HFFc6 (cell line): Measurements from ENCODE around the gene NTNG2. TPM values are rescaled to one million over a fixed set of nuclear protein-coding genes. Genes with fewer than 3 reads are reported as not detected.

Experiments used
- DNase-seq: peaks from one replicate; pipeline ENCODE4 v3.0.0-alpha.2; 2018
- H3K27ac Mint-ChIP-seq: 2 replicates; pipeline ENCODE4 v1.8.0; 2020; ENCODE audit warnings: mild to moderate bottlenecking, mixed read lengths
- H3K27me3 Mint-ChIP-seq: 2 replicates; pipeline ENCODE4 v1.8.0; 2021; ENCODE audit warnings: mild to moderate bottlenecking, moderate library complexity, mixed read lengths; ENCODE audit not compliant: insufficient read depth
- H3K36me3 Mint-ChIP-seq: 2 replicates; pipeline ENCODE4 v1.8.0; 2021; ENCODE audit warnings: low read depth, mixed read lengths
- H3K4me1 Mint-ChIP-seq: 2 replicates; pipeline ENCODE4 v1.8.0; 2020; ENCODE audit warnings: low read depth, mixed read lengths
- H3K4me3 Mint-ChIP-seq: 2 replicates; pipeline ENCODE4 v1.8.0; 2020; ENCODE audit warnings: mild to moderate bottlenecking, moderate library complexity, mixed read lengths
- H3K9me3 Mint-ChIP-seq: 2 replicates; pipeline ENCODE4 v1.8.0; 2020; ENCODE audit warnings: mild to moderate bottlenecking, mixed read lengths
- CTCF ChIP-seq: fragments of 200-600 bp; sonication (generic); IDR thresholded peaks from 2 replicates; pipeline ENCODE4 v1.5.0; 2021; ENCODE audit warnings: antibody characterized with exemption, mild to moderate bottlenecking
- long read RNA-seq: library from polyadenylated mRNA; unstranded; transcript quantifications from one replicate; pipeline ENCODE4 v2.0.0, GENCODE V29; 2019
- total RNA-seq, 6 experiments: library from RNA; stranded (reverse); fragmentation: NEBNext Ultra II Directional; extraction: Animal tissue kit (Norgen Biotek cat#: 25700); gene quantifications; 2 replicates in 1 of 6; 3 replicates in 5 of 6; pipeline ENCODE4 v1.2.3, GENCODE V29; 2021

Gene NTNG2
- total RNA-seq, result under 1 TPM; 0.41 to 0.82 (median 0.51) TPM
- long read RNA-seq, result 0 reads

GRCh38 chr9:132161743-132162184 is at the start of gene NTNG2:
NTNG2 (plus strand) TSS chr9:132162058; CDS start chr9:132166832, 4,774 bp downstream.
- no peak for TF ChIP-seq CTCF
- no peak for DNase-seq
- Mint-ChIP-seq H3K4me1 (peaks cover 12% of the 10 kb centered on the region), H3K4me3 (peak within 1 kb of the TSS; percentile 92), H3K36me3 (0 out of 2 replicates have a peak, but pooled peaks cover 4% of the 10 kb centered on the region), H3K9me3 (no peaks in the 10 kb centered on the region), H3K27me3 (peaks cover 50% of the 10 kb centered on the region), H3K27ac (peak within 1 kb of the TSS; percentile 28; the same call in 1 of the 2 replicates)

GRCh38 chr9:132114102-132114707 is 47.7 kb upstream of the NTNG2 start:
- peaks cover 40% of the 10 kb centered on the region for H3K27me3 Mint-ChIP-seq
- no peaks in the 10 kb centered on the region for H3K9me3 Mint-ChIP-seq
- H3K4me1 Mint-ChIP-seq, result no peaks in the 10 kb centered on the region
- H3K27ac Mint-ChIP-seq, result no peak overlapping the region
- no peak overlapping the region for H3K4me3 Mint-ChIP-seq
- no peak for TF ChIP-seq CTCF
- no peaks in the 10 kb centered on the region for H3K36me3 Mint-ChIP-seq
- no peak for DNase-seq

GRCh38 chr9:132116583-132116982 is 45.3 kb upstream of the NTNG2 start:
- H3K4me3 Mint-ChIP-seq, result no peak overlapping the region
- TF ChIP-seq CTCF, result no peak
- H3K27ac Mint-ChIP-seq, result no peak overlapping the region
- no peaks in the 10 kb centered on the region for H3K4me1 Mint-ChIP-seq
- no peaks in the 10 kb centered on the region for H3K36me3 Mint-ChIP-seq
- H3K27me3 Mint-ChIP-seq, result peaks cover 38% of the 10 kb centered on the region
- DNase-seq, result no peak
- H3K9me3 Mint-ChIP-seq, result no peaks in the 10 kb centered on the region

- no peak overlapping the region for H3K4me3 Mint-ChIP-seq
- no peaks in the 10 kb centered on the region for H3K36me3 Mint-ChIP-seq
- H3K27me3 Mint-ChIP-seq, result peaks cover 35% of the 10 kb centered on the region
- no peaks in the 10 kb centered on the region for H3K4me1 Mint-ChIP-seq
- no peak for DNase-seq
- TF ChIP-seq CTCF, result no peak
- no peak overlapping the region for H3K27ac Mint-ChIP-seq
- no peaks in the 10 kb centered on the region for H3K9me3 Mint-ChIP-seq
Observed at GRCh38 chr9:132117694-132118093, 44.2 kb upstream of the NTNG2 start.

- Mint-ChIP-seq H3K27me3 (peaks cover 47% of the 10 kb centered on the region), H3K4me3 (no peak overlapping the region), H3K4me1 (no peaks in the 10 kb centered on the region), H3K36me3 (no peaks in the 10 kb centered on the region), H3K27ac (no peak overlapping the region), H3K9me3 (no peaks in the 10 kb centered on the region)
- no peak for TF ChIP-seq CTCF
- DNase-seq, result no peak
Observed at GRCh38 chr9:132121021-132121420, 40.8 kb upstream of the NTNG2 start.
